HEK293T (cell line): ENCODE results near the gene NKAIN2.

Source experiments
- ARNT ChIP-seq: fragments of 450-650 bp; IDR thresholded peaks from 2 replicates; pipeline ENCODE4 v1.6.1; 2017; ENCODE audit warnings: mild to moderate bottlenecking
- BHLHE40 ChIP-seq: fragments of 450-650 bp; IDR thresholded peaks from 2 replicates; pipeline ENCODE4 v1.6.1; 2016; ENCODE audit warnings: mild to moderate bottlenecking, moderate library complexity, borderline replicate concordance
- ELF4 ChIP-seq: fragments of 450-650 bp; IDR thresholded peaks from 2 replicates; pipeline ENCODE4 v1.6.1; 2017; ENCODE audit warnings: antibody characterized with exemption
- FOXA1 ChIP-seq: fragments of 450-650 bp; IDR thresholded peaks from 2 replicates; pipeline ENCODE4 v1.6.1; 2016; ENCODE audit warnings: mild to moderate bottlenecking
- FOXK2 ChIP-seq: fragments of 450-650 bp; IDR thresholded peaks from 2 replicates; pipeline ENCODE4 v1.6.1; 2016; ENCODE audit warnings: mild to moderate bottlenecking
- NFRKB ChIP-seq: fragments of 450-650 bp; IDR thresholded peaks from 2 replicates; pipeline ENCODE4 v1.6.1; 2016; ENCODE audit warnings: mild to moderate bottlenecking, moderate library complexity
- SP1 ChIP-seq: fragments of 450-650 bp; IDR thresholded peaks from 2 replicates; pipeline ENCODE4 v1.6.1; 2017
- SUZ12 ChIP-seq: fragments of 450-650 bp; IDR thresholded peaks from 2 replicates; pipeline ENCODE4 v1.6.1; 2016; ENCODE audit warnings: mild to moderate bottlenecking
- TARDBP ChIP-seq: fragments of 450-650 bp; IDR thresholded peaks from 2 replicates; pipeline ENCODE4 v1.6.1; 2016
- ZNF384 ChIP-seq: fragments of 450-650 bp; IDR thresholded peaks from 2 replicates; pipeline ENCODE4 v1.6.1; 2016

DNA sequence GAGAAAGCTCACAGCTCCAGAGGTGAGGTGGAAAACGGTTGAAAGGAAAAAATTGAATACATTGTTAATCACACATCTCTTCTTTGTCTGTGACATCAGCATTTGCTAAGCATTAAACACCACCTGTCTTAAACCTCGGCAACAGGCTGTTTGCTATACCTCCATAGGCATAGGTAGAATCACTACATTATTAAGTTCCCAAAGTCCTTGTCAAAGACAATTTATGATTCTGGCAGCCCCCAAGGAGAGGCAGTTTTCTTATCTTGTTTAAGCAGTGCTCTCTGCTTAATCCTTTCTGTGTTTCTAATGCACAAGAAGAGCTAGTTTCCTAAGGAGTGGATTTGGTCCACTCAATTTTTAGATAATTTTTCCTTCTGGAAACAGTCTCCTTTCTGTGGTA, 249.7 kb downstream of the NKAIN2 start:
- TF ChIP-seq SUZ12 (no peak), SP1 (no peak), NFRKB (no peak), ELF4 (no peak), FOXA1 (no peak), ZNF384 (no peak), TARDBP (no peak), ARNT (no peak), FOXK2 (no peak), BHLHE40 (no peak)
